Endothelial cell of umbilical vein (primary cell): ENCODE data around the gene SKAP1.

Experiments used
- EZH2 ChIP-seq: IDR thresholded peaks from 2 replicates; pipeline ENCODE4 v1.6.1; 2012; ENCODE audit warnings: borderline replicate concordance, low read depth, mild to moderate bottlenecking, moderate library complexity, low read length, inconsistent platforms; ENCODE audit not compliant: severe bottlenecking
- POLR2A ChIP-seq: IDR thresholded peaks from 2 replicates; pipeline ENCODE4 v1.6.1; 2012; ENCODE audit warnings: low read depth, mild to moderate bottlenecking, control low read depth, low read length
- POLR2AphosphoS5 ChIP-seq: IDR thresholded peaks from 2 replicates; pipeline ENCODE4 v1.6.1; 2012; ENCODE audit warnings: low read depth, mild to moderate bottlenecking, control low read depth, low read length, moderate library complexity; ENCODE audit not compliant: insufficient read depth
- TF ChIP-seq, protein P1 (sequence below), 2 donors: IDR thresholded peaks; 1 replicate in 1 of 2; 2 replicates in 1 of 2; pipeline ENCODE4 v1.5.1; 2011; ENCODE audit warnings: low read length in 2 of 2, mild to moderate bottlenecking in 2 of 2, moderate library complexity in 2 of 2, control low read depth in 1 of 2, inconsistent platforms in 1 of 2, low read depth in 1 of 2; ENCODE audit not compliant: insufficient read depth in 1 of 2; ENCODE audit errors: extremely low read depth in 1 of 2

GRCh38 chr17:48152289-48152688 lies 277.7 kb downstream of the SKAP1 start:
- TF ChIP-seq EZH2 (no peak), POLR2A (no peak), POLR2AphosphoS5 (no peak)
- TF ChIP-seq, protein P1, sequence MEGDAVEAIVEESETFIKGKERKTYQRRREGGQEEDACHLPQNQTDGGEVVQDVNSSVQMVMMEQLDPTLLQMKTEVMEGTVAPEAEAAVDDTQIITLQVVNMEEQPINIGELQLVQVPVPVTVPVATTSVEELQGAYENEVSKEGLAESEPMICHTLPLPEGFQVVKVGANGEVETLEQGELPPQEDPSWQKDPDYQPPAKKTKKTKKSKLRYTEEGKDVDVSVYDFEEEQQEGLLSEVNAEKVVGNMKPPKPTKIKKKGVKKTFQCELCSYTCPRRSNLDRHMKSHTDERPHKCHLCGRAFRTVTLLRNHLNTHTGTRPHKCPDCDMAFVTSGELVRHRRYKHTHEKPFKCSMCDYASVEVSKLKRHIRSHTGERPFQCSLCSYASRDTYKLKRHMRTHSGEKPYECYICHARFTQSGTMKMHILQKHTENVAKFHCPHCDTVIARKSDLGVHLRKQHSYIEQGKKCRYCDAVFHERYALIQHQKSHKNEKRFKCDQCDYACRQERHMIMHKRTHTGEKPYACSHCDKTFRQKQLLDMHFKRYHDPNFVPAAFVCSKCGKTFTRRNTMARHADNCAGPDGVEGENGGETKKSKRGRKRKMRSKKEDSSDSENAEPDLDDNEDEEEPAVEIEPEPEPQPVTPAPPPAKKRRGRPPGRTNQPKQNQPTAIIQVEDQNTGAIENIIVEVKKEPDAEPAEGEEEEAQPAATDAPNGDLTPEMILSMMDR (IDR thresholded peaks at IDR 0.05; ENCODE audit: extremely low read depth in 1 of 2, insufficient read depth in 1 of 2, low read depth in 1 of 2, low read length in 2 of 2) = no peak
